Smooth muscle cell (in vitro differentiated cells): Measurements from ENCODE around the gene PML. TPM values are rescaled to one million over a fixed set of nuclear protein-coding genes. Genes with fewer than 3 reads are reported as not detected.
"Not testable (repeated sequence)": the region's sequence is repeated elsewhere in the genome, so short reads cannot be mapped to it uniquely, and the experiment has no call there.

Experiments used
- DNase-seq: peaks from one replicate; lab custom pipeline; 2025; ENCODE audit not compliant: unreplicated experiment; lab: John Stamatoyannopoulos, UW
- H2AFZ ChIP-seq: fragments of 200-600 bp; sonication (generic); 2 replicates; pipeline ENCODE4 v1.6.0; 2016; ENCODE audit warnings: antibody characterized with exemption, low read depth, mild to moderate bottlenecking
- H3F3A ChIP-seq: fragments of 200-600 bp; sonication (generic); 2 replicates; pipeline ENCODE4 v1.6.0; 2017; ENCODE audit warnings: antibody characterized with exemption, low read depth
- H3K27ac ChIP-seq: fragments of 200-600 bp; sonication (generic); 2 replicates; pipeline ENCODE4 v1.5.1; 2016; ENCODE audit warnings: low read depth, mild to moderate bottlenecking
- H3K27me3 ChIP-seq: fragments of 200-600 bp; sonication (generic); 2 replicates; pipeline ENCODE4 v1.6.1; 2016; ENCODE audit warnings: low read depth, mild to moderate bottlenecking
- H3K36me3 ChIP-seq: fragments of 200-600 bp; sonication (generic); 2 replicates; pipeline ENCODE4 v1.5.1; 2016; ENCODE audit warnings: low read depth
- H3K4me1 ChIP-seq: fragments of 200-600 bp; sonication (generic); 2 replicates; pipeline ENCODE4 v1.5.1; 2016; ENCODE audit warnings: low read depth
- H3K4me2 ChIP-seq: fragments of 200-600 bp; sonication (generic); 2 replicates; pipeline ENCODE4 v1.6.0; 2016; ENCODE audit warnings: mild to moderate bottlenecking
- H3K4me3 ChIP-seq: fragments of 200-600 bp; sonication (generic); 2 replicates; pipeline ENCODE4 v1.5.1; 2016; ENCODE audit warnings: mild to moderate bottlenecking
- H3K79me2 ChIP-seq: fragments of 200-600 bp; sonication (generic); 2 replicates; pipeline ENCODE4 v1.6.0; 2016; ENCODE audit warnings: low read depth, mild to moderate bottlenecking
- H3K9ac ChIP-seq: fragments of 200-600 bp; sonication (generic); 2 replicates; pipeline ENCODE4 v1.6.0; 2016; ENCODE audit warnings: low read depth
- H3K9me3 ChIP-seq: fragments of 200-600 bp; sonication (generic); replicated peaks from 2 replicates; pipeline ENCODE4 v1.5.1; 2016; ENCODE audit warnings: low read depth
- H4K20me1 ChIP-seq: fragments of 200-600 bp; sonication (generic); 2 replicates; pipeline ENCODE4 v1.6.0; 2016; ENCODE audit warnings: low read depth
- WGBS: methylation state at CpG from one replicate; pipeline ENCODE4 v1.1.7; 2016; ENCODE audit warnings: low lambda C conversion rate; 5-methylcytosine and 5-hydroxymethylcytosine counted together
- polyA plus RNA-seq: library from polyadenylated mRNA; unstranded; fragments of >200 nt; fragmentation: Nextera tagmentation; extraction: Ambion mirVana; gene quantifications from 2 replicates; pipeline ENCODE4 v1.2.1, GENCODE V29; 2016
- small RNA-seq: library from RNA; depleted of rRNA; stranded (forward); fragments of <200 nt; gene quantifications from one replicate; pipeline ENCODE3, GENCODE V24; 2014
- total RNA-seq: library from RNA; depleted of rRNA; stranded (reverse); fragments of >200 nt; gene quantifications from 2 replicates; pipeline ENCODE4 v1.2.3, GENCODE V29; 2014

Gene PML
- total and polyA plus RNA-seq, 2 experiments from 2014 or later = 33.7 to 34.1 TPM

DNA sequence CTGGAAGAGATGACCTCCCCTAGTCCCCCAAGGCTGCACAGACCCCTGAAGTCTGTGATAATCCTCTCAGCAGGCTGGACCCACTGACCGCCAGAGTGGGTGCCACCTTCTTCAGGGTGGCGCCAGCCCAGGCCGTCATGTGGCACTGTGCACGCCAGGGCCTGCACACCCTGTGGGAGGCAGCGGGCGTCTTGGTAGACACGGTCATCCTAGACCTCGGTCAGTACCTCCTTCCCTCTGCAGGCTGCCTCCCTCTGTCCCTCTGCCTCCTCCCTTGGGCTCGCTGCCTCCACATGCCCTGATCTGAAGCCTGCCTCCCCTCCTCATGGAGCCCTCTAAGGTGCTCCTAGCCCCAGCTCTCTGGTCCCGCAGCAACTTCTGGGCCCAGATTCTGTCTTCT is 101.1 kb downstream of the PML start:
- 100% methylated on average over 6 of the region's 10 CpGs for WGBS
- H3K79me2 ChIP-seq, H3F3A ChIP-seq, H3K4me3 ChIP-seq, H3K4me2 ChIP-seq, H3K9ac ChIP-seq, H3K27ac ChIP-seq, H3K9me3 ChIP-seq, H4K20me1 ChIP-seq, H3K36me3 ChIP-seq, H2AFZ ChIP-seq, H3K4me1 ChIP-seq, DNase-seq, H3K27me3 ChIP-seq: not testable (repeated sequence)

DNA sequence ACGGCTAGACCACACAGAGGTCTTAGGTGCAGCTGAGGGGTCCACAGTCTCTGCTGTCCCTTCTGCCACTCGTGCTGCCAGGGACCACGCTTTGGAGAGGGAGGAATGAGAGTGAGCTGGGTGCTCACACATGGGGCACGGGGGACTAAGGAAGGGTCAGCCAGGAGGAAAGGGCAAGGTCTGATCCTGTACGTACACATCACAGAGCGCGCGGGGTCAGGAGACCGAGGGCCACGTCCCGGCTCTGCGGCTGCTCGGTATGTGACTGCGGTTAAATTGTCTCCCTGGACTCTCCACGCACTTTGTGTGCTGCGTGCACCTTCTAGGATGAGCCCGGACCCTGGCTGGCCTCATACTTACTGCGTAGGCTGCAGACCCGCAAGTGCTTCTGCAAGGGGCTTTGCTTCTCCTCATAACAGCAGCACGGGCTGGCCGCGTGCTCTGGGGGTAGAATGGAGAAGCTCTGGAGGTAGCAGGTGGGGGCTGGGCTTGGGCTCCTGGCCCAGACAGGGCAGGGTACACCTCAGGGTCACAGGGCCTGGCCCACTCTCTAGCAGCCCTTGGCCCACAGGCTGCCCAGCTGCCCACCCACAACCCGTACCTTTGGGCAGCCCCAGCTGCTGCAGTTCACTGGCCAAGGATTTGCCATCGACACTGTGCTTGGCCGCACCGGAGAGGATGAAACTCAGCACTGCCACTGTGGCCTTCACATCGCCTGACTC is 102.4 kb downstream of the PML start:
- H3K9me3 ChIP-seq, H3K79me2 ChIP-seq, H2AFZ ChIP-seq, H4K20me1 ChIP-seq, H3F3A ChIP-seq, H3K4me2 ChIP-seq, H3K9ac ChIP-seq, H3K27ac ChIP-seq, DNase-seq, H3K4me3 ChIP-seq, H3K4me1 ChIP-seq, H3K36me3 ChIP-seq, H3K27me3 ChIP-seq: not testable (repeated sequence)
- no CpG with 5 or more reads among the region's 27 CpGs for WGBS

Small RNA genes lying within 50 kb of the gene (small RNA-seq; reads per million reads assigned to genes)
- gene RN7SL429P = not detected

Other genes starting within 250 kb of the PML start
- gene INSYN1, start 241.4 kb upstream of the PML start, total RNA-seq = 1.4 and 1.6 TPM in 2 replicates
- 3.4 and 4.0 TPM in 2 replicates for gene INSYN1, start 241.4 kb upstream of the PML start, polyA plus RNA-seq
- gene TBC1D21, start 121.2 kb upstream of the PML start, total RNA-seq = not detected in 2 replicates
- gene TBC1D21, start 121.2 kb upstream of the PML start, polyA plus RNA-seq = not detected in 2 replicates
- 239 and 252 TPM in 2 replicates for gene LOXL1, start 68.3 kb upstream of the PML start, total RNA-seq
- 736 and 899 TPM in 2 replicates for gene LOXL1, start 68.3 kb upstream of the PML start, polyA plus RNA-seq
- gene STOML1, start 2.4 kb upstream of the PML start, total RNA-seq = 9.3 and 12.4 TPM in 2 replicates
- gene STOML1, start 2.4 kb upstream of the PML start, polyA plus RNA-seq = 23.7 and 27.5 TPM in 2 replicates
- gene GOLGA6A, start 87.8 kb downstream of the PML start, total RNA-seq = 0.09 and 0.13 TPM in 2 replicates
- 0.14 TPM in 1 of 2 replicates, not detected in the other for gene GOLGA6A, start 87.8 kb downstream of the PML start, polyA plus RNA-seq
- 3.8 and 5.2 TPM in 2 replicates for gene ISLR2, start 135.9 kb downstream of the PML start, total RNA-seq
- 2.0 and 3.0 TPM in 2 replicates for gene ISLR2, start 135.9 kb downstream of the PML start, polyA plus RNA-seq
- gene ISLR, start 179.0 kb downstream of the PML start, total RNA-seq = 67.3 and 119 TPM in 2 replicates
- 93.3 and 130 TPM in 2 replicates for gene ISLR, start 179.0 kb downstream of the PML start, polyA plus RNA-seq
- gene STRA6, start 208.1 kb downstream of the PML start, total RNA-seq = 111 and 124 TPM in 2 replicates
- gene STRA6, start 208.1 kb downstream of the PML start, polyA plus RNA-seq = 237 and 253 TPM in 2 replicates
- gene CCDC33, start 241.6 kb downstream of the PML start, total RNA-seq = 2.1 and 3.8 TPM in 2 replicates
- 5.8 and 10.0 TPM in 2 replicates for gene CCDC33, start 241.6 kb downstream of the PML start, polyA plus RNA-seq